Frontal cortex (tissue), 4 donors: ENCODE results near the gene EPC1. TPM values are rescaled to one million over a fixed set of nuclear protein-coding genes. Genes with fewer than 3 reads are reported as not detected.
"Not testable (repeated sequence)": the region's sequence is repeated elsewhere in the genome, so short reads cannot be mapped to it uniquely, and the experiment has no call there.

Experiments
- DNase-seq, 2 donors: peaks; one replicate each; pipeline ENCODE4 v3.0.0; 2012; ENCODE audit warnings: low spot score in 2 of 2
- FAIRE-seq: peaks from 2 replicates; lab custom pipeline; 2012; peaks lifted over from hg19 to GRCh38; lab: Jason Lieb, UNC
- total RNA-seq: library from RNA; depleted of rRNA; stranded (reverse); fragments of >200 nt; gene quantifications from one replicate; pipeline ENCODE4 v1.2.3, GENCODE V29; 2014
- donor health status: control.
- donor health status: control.
- donor health status: control.

The EPC1 gene
- total RNA-seq, 1 donor from 2014 or later, result 94.2 TPM

GRCh38 chr10:32245760-32246159, 101.2 kb downstream of the EPC1 start:
- DNase-seq (no peak), FAIRE-seq (no peak)

GRCh38 chr10:32244421-32245207, 102.3 kb downstream of the EPC1 start:
- DNase-seq, result no peak
- no peak for FAIRE-seq

GRCh38 chr10:32244011-32244410, 102.9 kb downstream of the EPC1 start:
- FAIRE-seq (no peak), DNase-seq (no peak)

- no peak for DNase-seq
- no peak for FAIRE-seq
Observed at GRCh38 chr10:32241946-32242345, 105.0 kb downstream of the EPC1 start.

- FAIRE-seq (no peak), DNase-seq (no peak)
Observed at GRCh38 chr10:32240471-32240870, 106.5 kb downstream of the EPC1 start.

- DNase-seq (no peak), FAIRE-seq (no peak)
Observed at GRCh38 chr10:32239769-32240168, 107.2 kb downstream of the EPC1 start.

GRCh38 chr10:32237644-32238345, 109.2 kb downstream of the EPC1 start:
- DNase-seq (no peak), FAIRE-seq (no peak)

- FAIRE-seq (no peak), DNase-seq (no peak)
Observed at GRCh38 chr10:32234471-32234870, 112.5 kb downstream of the EPC1 start.

- FAIRE-seq, DNase-seq: not testable (repeated sequence)
Observed at GRCh38 chr10:32233375-32233774, 113.6 kb downstream of the EPC1 start.

GRCh38 chr10:32232378-32232777, 114.6 kb downstream of the EPC1 start:
- DNase-seq, result no peak
- FAIRE-seq, result no peak

- not testable (repeated sequence) for DNase-seq, FAIRE-seq
Observed at GRCh38 chr10:32229788-32230187, 117.2 kb downstream of the EPC1 start.

GRCh38 chr10:32229170-32229569, 117.8 kb downstream of the EPC1 start:
- DNase-seq, result no peak
- no peak for FAIRE-seq

GRCh38 chr10:32227802-32228201, 119.2 kb downstream of the EPC1 start:
- FAIRE-seq (no peak), DNase-seq (no peak)

- no peak for FAIRE-seq
- DNase-seq, result no peak
Observed at GRCh38 chr10:32226624-32227023, 120.3 kb downstream of the EPC1 start.

- FAIRE-seq, result no peak
- DNase-seq, result no peak
Observed at GRCh38 chr10:32225976-32226375, 121.0 kb downstream of the EPC1 start.

GRCh38 chr10:32222376-32222775, 124.6 kb downstream of the EPC1 start:
- FAIRE-seq, DNase-seq: not testable (repeated sequence)

GRCh38 chr10:32219156-32219555, 127.8 kb downstream of the EPC1 start:
- FAIRE-seq, DNase-seq: not testable (repeated sequence)

- DNase-seq, FAIRE-seq: not testable (repeated sequence)
Observed at GRCh38 chr10:32218206-32219044, 128.5 kb downstream of the EPC1 start.
